Fibroblast of lung (primary cell): ENCODE measurements around the gene MAP7.

Experiments used
- CTCF ChIP-seq, 2 donors: IDR thresholded peaks in 1 of 2; conservative IDR thresholded peaks in 1 of 2; 1 replicate in 1 of 2; 2 replicates in 1 of 2; pipeline ENCODE4 v1.5.1; 2011 to 2012; ENCODE audit warnings: low read length in 2 of 2, control low read depth in 1 of 2, inconsistent platforms in 1 of 2, low read depth in 1 of 2, mild to moderate bottlenecking in 1 of 2
- EZH2 ChIP-seq: IDR thresholded peaks from 2 replicates; pipeline ENCODE4 v1.5.1; 2012; ENCODE audit warnings: low read length, control low read depth, mild to moderate bottlenecking; ENCODE audit errors: missing control alignments

GRCh38 chr6:136511397-136511796, 38.8 kb downstream of the MAP7 start:
- no peak for TF ChIP-seq EZH2
- no peak for TF ChIP-seq CTCF (conservative IDR thresholded peaks at IDR 0.05 in 1 of 2, IDR thresholded peaks at IDR 0.05 in 1 of 2; ENCODE audit: low read depth in 1 of 2, low read length in 2 of 2)
